AG09309 (cell line): Measurements from ENCODE around the gene SLC35E2B.
"Not testable (repeated sequence)": the region's sequence is repeated elsewhere in the genome, so short reads cannot be mapped to it uniquely, and the experiment has no call there.

Experiments used
- DNase-seq: peaks from one replicate; pipeline ENCODE4 v3.0.0-alpha.2; 2010; ENCODE audit warnings: low read depth
- H3K4me3 ChIP-seq: 2 replicates; pipeline ENCODE4 v1.5.1; 2011; ENCODE audit warnings: mild to moderate bottlenecking, low read depth, low read length, moderate library complexity; ENCODE audit not compliant: control insufficient read depth
- TF ChIP-seq, protein P1 (sequence below): IDR thresholded peaks from 2 replicates; pipeline ENCODE4 v1.5.1; 2011; ENCODE audit warnings: mild to moderate bottlenecking, low read depth, low read length, inconsistent platforms; ENCODE audit not compliant: insufficient read depth, control insufficient read depth; ENCODE audit errors: missing control alignments

Gene SLC35E2B

DNA sequence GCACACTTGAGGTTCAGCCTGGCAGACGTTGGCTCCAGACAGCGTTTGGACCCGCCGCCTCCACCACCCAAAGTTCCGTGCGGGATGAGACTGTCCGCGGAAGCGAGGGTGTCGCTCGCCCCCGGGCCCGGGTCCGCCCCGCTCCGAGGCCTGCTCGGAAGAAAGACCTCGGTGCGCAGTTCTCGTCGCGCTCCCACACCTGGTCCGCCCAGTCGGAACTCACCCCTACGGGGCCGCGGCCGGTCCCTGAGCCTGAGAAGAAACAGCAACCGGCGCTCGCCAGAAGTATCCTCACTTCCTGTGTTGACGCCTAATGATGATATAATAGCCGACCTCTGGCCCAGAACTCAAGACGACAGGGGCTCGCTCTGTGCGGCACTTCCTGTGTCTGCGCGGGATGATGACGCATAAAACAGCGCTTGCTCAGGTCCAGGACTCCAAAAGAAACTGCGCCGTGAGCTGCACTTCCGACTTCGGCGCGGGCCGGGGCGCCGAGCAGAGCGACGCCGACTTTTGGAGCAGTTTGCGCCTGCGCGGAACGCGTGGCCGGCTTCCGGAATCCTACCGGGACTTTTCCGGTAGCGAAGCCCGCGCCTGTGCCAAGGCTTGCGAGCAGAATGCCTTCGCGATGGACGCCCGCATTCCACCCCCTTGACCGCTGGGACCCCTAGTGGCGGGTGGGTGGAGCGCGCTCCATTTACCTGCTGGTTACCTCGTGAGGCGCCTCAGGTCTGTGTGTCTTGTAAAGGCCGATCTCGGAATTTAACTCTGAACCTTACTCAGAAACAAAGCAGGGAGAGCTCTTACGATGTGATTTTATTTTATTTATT is 31.7 kb upstream of the SLC35E2B start, which contains the start of gene CDK11A:
Gene CDK11A (minus strand): TSS at position 323 of the 830 bp plus-strand sequence. CDS start 1,539 bp downstream, outside the sequence.
- TF ChIP-seq, protein P1, sequence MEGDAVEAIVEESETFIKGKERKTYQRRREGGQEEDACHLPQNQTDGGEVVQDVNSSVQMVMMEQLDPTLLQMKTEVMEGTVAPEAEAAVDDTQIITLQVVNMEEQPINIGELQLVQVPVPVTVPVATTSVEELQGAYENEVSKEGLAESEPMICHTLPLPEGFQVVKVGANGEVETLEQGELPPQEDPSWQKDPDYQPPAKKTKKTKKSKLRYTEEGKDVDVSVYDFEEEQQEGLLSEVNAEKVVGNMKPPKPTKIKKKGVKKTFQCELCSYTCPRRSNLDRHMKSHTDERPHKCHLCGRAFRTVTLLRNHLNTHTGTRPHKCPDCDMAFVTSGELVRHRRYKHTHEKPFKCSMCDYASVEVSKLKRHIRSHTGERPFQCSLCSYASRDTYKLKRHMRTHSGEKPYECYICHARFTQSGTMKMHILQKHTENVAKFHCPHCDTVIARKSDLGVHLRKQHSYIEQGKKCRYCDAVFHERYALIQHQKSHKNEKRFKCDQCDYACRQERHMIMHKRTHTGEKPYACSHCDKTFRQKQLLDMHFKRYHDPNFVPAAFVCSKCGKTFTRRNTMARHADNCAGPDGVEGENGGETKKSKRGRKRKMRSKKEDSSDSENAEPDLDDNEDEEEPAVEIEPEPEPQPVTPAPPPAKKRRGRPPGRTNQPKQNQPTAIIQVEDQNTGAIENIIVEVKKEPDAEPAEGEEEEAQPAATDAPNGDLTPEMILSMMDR: peak; percentile 14
- DNase-seq: peak; percentile 96
- H3K4me3 ChIP-seq: peak within 1 kb of the TSS; percentile 59

DNA sequence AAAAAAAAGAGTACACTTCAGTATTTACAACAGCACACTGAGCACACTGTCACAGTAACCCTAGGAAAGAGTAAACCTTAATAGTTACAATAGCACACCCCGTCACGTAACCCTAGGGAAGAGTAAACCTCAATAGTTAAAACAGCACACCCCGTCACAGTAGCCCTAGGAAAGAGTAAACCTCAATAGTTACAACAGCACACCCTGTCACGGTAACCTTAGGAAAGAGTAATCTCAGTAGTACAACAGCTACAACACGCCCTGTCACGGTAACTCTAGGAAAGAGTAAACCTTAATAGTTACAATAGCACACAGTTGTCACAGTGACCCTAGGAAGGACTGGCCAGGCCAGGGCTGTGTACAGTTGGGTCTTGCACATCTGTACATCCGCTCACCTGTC is 28.6 kb upstream of the SLC35E2B start:
- TF ChIP-seq, protein P1: no peak
- H3K4me3 ChIP-seq: no peak overlapping the region
- DNase-seq: no peak

DNA sequence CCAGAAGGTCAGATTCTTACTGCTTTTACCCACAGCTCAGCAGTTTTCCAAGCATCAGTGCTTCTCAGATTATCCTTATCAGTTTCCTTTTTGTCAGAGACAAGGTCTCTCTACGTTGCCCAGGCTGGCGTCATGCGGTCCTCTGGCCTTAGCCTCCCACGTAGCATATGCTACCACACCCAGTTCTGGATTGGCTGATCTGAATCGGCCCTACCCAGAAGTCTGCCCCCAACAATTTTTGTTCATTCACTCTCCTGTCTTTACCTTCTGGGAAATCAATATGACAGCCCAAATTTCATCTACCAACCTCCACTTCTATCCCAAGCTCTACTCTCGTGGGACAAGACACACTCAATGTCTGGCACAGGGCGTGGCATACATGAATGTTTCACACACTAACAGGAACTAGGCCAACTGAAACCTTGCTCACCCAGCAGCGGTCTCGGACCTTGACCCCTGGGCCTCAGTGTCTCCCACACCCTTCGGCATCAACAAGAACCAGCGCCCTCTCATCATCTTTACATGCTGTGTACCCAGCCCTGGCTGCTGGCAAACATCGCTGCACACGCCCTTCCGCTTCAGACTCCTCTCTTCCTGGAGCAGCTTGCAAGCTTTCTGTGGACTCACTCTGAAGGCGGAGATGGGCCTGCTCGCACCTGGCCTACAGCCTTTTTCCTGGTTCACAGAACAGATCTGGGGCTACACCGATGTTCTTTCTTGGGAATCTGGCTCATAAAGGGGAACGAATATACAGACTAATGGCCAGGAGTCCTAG is 22.7 kb upstream of the SLC35E2B start:
- not testable (repeated sequence) for DNase-seq, H3K4me3 ChIP-seq

DNA sequence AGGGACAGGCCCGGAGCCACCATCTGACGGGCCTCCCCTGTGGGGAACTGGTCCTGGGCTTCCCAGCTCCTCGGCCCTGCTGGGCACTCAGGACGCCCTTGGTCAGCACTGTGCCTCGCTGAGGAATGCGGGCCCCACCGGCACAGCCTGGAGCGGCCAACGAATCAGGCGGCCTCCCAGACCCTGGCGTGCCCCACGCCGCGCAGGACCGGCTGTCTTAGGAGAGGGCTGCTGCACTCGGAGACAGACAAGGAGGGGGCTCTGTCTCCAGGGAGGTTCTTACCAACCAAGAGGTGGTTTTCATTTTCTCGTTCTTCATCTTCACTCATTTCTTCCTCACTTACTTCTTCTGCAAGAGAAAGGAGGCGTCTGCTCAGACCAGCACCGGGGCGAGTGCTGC is 15.3 kb upstream of the SLC35E2B start:
- H3K4me3 ChIP-seq, DNase-seq: not testable (repeated sequence)

DNA sequence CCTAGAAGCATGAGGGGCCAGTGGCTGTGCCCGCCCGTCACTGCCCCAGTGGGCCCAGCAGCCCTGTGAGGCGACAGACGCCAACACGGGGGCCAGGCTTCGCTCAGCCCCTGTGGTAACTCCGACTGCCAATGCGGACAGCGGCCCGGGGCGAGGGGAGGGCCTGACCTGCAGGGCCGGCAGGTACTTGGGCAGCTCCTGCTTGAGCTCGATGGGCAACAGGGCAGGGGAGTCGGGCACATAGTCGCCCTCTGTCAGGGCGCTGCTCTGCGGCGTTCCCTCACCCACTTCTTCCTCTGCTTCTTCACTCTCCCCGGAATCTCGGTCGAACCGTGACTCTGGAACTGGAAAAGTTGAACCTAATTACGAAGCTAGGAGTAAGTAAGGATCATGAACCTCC is 14.6 kb upstream of the SLC35E2B start:
- DNase-seq, H3K4me3 ChIP-seq: not testable (repeated sequence)

DNA sequence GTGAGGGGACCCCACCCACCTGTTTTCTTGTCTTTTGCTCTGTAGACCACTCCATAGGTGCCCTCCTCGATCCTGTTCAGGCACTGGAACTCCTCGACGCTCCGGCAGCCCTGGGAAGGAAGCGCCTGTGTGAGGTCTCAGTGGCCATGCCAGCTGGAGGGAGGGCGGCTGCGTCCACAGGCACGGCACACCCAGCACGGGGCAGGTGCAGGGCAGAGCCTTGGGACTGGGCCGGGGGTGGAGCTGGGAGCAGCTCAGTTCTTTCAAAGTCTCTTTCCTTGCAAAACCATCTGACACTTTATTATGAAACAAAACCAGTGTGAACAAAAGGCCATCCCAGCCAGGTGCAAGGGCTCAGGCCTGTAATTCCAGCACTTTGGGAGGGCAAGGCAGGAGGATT is 13.0 kb upstream of the SLC35E2B start:
- not testable (repeated sequence) for DNase-seq, H3K4me3 ChIP-seq

DNA sequence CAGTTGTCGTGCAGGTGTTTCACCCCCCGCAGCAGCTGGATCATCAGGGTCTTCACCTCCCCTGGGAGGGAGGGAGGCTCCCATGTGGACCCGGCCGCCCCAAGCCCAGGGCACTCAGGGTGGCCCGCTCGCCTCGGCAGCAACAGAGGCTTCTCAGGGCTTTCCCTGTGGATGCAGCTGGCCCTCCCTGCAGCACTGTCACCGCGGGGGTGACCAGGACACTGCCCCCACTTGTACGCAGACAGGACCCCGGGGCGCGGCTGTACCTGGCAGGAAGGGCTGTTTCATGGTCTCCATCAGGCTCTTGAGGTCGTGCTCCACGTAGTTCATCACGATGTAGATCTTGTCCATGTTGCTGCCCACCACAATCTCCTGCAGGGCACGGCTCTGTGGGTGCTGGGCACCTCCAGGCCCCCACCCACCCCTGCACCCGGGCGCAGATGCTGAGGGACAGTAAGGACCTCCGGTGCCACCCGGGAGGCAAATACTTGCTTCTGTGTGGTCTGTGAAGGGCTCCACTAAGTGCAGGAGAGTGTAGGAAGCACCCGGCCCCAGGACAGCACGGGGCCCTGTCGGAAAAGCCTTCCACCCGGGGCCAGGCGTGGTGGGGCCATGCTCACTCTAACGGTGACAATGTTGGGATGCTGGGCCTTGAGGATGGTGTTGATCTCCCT is 11.8 kb upstream of the SLC35E2B start:
- H3K4me3 ChIP-seq: not testable (repeated sequence)

DNA sequence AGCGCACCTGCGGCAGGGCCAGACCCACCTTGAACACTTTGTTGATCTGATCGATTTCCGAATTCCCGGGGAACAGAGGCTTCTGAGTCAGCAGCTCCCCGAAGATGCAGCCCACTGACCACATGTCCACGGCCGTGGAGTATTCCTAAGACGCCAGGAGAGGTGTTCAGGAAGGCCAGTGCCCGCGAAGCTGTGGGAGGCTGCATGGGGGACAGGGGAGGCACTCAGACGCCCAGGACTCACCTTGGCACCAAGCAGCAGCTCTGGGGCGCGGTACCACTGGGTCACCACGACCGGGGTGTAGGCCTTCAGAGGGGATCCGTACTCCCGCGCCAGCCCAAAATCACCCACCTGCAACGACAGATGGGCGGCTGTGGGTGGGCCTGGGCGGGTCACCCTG is 11.2 kb upstream of the SLC35E2B start:
- TF ChIP-seq, protein P1: no peak
- no peak for DNase-seq
- H3K4me3 ChIP-seq: no peak overlapping the region

More for the DNA sequence above, 11.8 kb upstream of the SLC35E2B start:
- not testable (repeated sequence) for DNase-seq

DNA sequence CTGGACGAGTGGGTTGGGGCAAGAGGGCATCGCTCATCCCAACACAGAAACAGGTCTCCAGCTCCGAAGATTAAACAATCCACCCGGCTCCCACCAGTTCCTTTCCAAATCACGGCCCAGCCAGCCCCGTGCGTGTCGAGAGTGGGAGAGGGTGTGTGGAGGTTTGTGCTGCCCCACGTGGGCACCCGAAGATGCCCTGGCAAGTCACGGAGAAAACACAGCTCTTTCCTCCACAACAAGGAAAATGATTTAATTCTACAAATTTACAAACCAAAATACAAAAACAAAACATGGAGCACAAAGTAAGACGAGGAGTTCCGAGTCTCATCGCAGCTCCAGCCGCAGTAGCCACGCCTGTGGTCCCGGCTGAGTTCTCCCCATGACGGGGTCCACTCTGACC is 9.9 kb upstream of the SLC35E2B start:
- not testable (repeated sequence) for H3K4me3 ChIP-seq, DNase-seq

DNA sequence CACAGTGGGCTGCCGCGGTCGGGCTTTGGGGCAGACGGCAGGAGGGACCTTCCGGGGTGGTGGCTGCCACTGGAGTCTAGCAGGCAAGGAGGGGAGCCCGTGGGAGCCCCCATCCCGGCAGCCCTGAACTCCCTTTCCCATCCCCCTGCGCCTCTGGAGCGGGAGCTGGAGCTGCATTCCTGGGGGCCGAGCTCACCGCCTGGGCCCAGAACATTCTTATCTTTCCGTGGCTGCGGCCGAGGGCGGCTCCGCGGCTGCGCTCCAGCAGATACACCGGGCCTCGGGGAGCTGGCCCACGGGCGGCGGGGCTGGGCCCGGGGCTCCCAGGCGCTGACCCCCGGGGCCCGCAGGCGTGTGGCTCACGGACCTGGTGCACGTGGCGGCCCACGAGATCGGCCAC is 8.0 kb upstream of the SLC35E2B start:
- not testable (repeated sequence) for DNase-seq, H3K4me3 ChIP-seq

DNA sequence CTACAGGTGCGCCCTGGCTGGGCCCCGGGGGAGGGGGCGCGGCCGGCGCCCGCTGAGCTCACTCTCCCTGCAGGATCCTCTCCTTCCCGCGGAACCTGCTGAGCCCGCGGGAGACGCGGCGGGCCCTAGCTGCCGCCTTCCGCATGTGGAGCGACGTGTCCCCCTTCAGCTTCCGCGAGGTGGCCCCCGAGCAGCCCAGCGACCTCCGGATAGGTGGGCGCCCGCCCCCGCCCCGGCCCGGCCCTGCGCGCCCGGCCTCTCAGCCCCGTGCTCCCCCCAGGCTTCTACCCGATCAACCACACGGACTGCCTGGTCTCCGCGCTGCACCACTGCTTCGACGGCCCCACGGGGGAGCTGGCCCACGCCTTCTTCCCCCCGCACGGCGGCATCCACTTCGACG is 7.5 kb upstream of the SLC35E2B start:
- H3K4me3 ChIP-seq, DNase-seq: not testable (repeated sequence)

DNA sequence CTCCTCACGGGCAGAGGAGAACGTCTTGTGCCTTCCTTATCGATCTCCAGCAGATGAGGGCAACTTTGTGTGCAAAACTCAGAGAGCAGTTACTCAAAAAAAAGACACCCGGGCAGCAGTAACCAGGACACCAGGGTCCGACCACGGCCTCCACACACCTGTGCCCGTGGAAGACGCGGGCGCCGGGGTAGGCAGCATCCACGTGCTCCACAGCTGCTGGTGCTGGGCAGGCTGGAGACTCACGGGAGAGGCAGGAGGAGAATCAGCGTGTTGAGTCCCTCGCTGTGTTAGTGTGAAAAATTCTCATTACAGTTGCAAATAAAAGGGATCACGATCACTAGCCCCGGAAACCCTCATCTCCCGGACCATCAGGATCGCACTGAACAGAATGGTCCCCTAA is 6.5 kb upstream of the SLC35E2B start:
- not testable (repeated sequence) for H3K4me3 ChIP-seq, DNase-seq

DNA sequence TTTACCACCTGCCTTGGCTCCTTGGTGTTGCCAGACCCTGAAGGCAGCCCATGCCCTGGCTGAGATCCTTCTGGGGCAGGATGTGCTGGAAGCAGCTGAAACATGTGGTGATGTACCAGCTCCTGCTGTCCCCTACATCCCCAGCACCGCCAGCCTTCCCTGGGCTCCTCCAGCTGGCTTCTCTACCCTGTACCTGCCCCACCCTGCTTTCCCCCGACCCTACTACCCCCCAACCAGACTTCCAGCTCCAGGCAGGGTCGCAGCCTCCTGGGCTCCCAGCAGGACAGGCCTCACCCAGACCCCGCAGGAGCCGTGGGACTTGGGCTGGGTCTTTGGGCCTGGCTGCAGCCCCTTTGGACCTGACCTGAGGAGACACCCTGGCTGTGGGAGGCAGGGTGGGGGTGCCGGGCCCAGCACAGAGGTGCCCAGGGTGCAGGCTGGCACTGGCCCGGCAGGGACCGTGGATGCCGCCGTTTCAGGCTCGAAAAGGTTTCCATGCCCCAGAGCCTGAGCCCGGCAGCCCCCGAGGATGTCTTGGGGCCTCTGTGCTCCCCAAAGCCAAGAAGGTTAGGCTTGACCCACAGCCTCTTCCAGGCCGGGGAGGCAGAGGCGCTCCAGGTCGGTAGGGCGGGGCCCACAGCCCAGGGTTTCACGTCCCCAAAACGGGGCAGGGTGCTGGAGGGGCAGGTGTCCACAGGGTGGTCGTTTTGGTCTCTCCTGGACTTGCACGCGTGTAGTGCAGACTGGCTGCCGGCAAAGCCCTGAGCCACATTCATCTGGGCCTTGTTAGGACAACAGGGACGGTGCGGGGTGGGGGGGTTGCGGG is 5.0 kb upstream of the SLC35E2B start:
- not testable (repeated sequence) for DNase-seq, H3K4me3 ChIP-seq
